GM12878 (cell line): ENCODE results near the gene IFT25. TPM values are rescaled to one million over a fixed set of nuclear protein-coding genes. Genes with fewer than 3 reads are reported as not detected.

Experiments used
- ATAC-seq: fragments of 200-7000 bp; cut with Tn5 transposase; 3 replicates; pipeline ENCODE4 v1.9.1; 2020; ENCODE audit warnings: mild to moderate bottlenecking, moderate library complexity
- BruUV-seq: library from RNA; stranded (reverse); fragments of 400-500 nt; replicated peaks from 2 replicates; lab custom pipeline; 2021; lab: Mats Ljungman, UMichigan
- CTCF ChIA-PET: fragments of 300-600 bp; sonication (Branson Sonifier 250); formaldehyde crosslinking; extraction: SDS; loops from one replicate; lab custom pipeline; 2021; ENCODE audit warnings: inconsistent platforms; lab: Yijun Ruan, JAX
- POLR2A ChIA-PET: fragments of 350-600 bp; formaldehyde crosslinking; extraction: SDS; loops from one replicate; lab custom pipeline; 2021; ENCODE audit warnings: inconsistent platforms; lab: Charles Lee
- RAD21 ChIA-PET: fragments of 300-600 bp; sonication (Branson Sonifier 250); formaldehyde crosslinking; loops from one replicate; lab custom pipeline; 2023; ENCODE audit warnings: antibody characterized with exemption; ENCODE audit not compliant: unreplicated experiment; lab: Charles Lee
- SMC1A ChIA-PET: fragments of 300-600 bp; sonication (Branson Sonifier 250); formaldehyde crosslinking; loops from one replicate; lab custom pipeline; 2023; ENCODE audit not compliant: unreplicated experiment, uncharacterized antibody; lab: Charles Lee
- DNase-seq: peaks from one replicate; pipeline ENCODE4 v3.0.0-alpha.2; 2011; ENCODE audit warnings: low read depth, low spot score
- FAIRE-seq: peaks from 3 replicates; lab custom pipeline; 2011; peaks lifted over from hg19 to GRCh38; lab: Jason Lieb, UNC
- H2AFZ ChIP-seq: 2 replicates; pipeline ENCODE4 v1.6.0; 2011; ENCODE audit warnings: low read depth, low read length, control low read depth; ENCODE audit not compliant: control insufficient read depth
- H3K27ac ChIP-seq: 2 replicates; pipeline ENCODE4 v1.5.1; 2011; ENCODE audit warnings: control low read depth; ENCODE audit not compliant: control insufficient read depth, insufficient read depth
- H3K27me3 ChIP-seq, 2 experiments: replicated peaks in 1 of 2; 2 replicates each; pipeline versions ENCODE4 v1.6.0 to v1.6.1; 2011; ENCODE audit warnings: low read length in 1 of 2; ENCODE audit not compliant: control insufficient read depth in 2 of 2, insufficient read depth in 2 of 2
- H3K36me3 ChIP-seq, 2 experiments: 2 replicates each; pipeline ENCODE4 v1.5.1; 2011; ENCODE audit warnings: low read length in 1 of 2; ENCODE audit not compliant: control insufficient read depth in 2 of 2, insufficient read depth in 2 of 2
- H3K4me1 ChIP-seq: 2 replicates; pipeline ENCODE4 v1.6.1; 2011; ENCODE audit warnings: mild to moderate bottlenecking, low read length, moderate library complexity, mixed read lengths; ENCODE audit not compliant: control insufficient read depth, insufficient read depth
- H3K4me2 ChIP-seq: 2 replicates; pipeline ENCODE4 v1.6.0; 2011; ENCODE audit warnings: control low read depth; ENCODE audit not compliant: control insufficient read depth, insufficient read depth
- H3K4me3 ChIP-seq: fragments of 200-600 bp; sonication (generic); 2 replicates; pipeline ENCODE4 v1.5.1; 2016
- H3K79me2 ChIP-seq: 2 replicates; pipeline ENCODE4 v1.6.0; 2011; ENCODE audit warnings: low read length; ENCODE audit not compliant: control insufficient read depth, insufficient read depth
- H3K9ac ChIP-seq: 2 replicates; pipeline ENCODE4 v1.8.0; 2011; ENCODE audit warnings: low read length, control low read depth, mixed read lengths; ENCODE audit not compliant: control insufficient read depth, insufficient read depth
- H3K9me3 ChIP-seq: replicated peaks from 3 replicates; pipeline ENCODE4 v1.5.1; 2011; ENCODE audit warnings: mild to moderate bottlenecking, low read length; ENCODE audit not compliant: control insufficient read depth, insufficient read depth
- H4K20me1 ChIP-seq: 2 replicates; pipeline ENCODE4 v1.6.0; 2011; ENCODE audit not compliant: control insufficient read depth, insufficient read depth
- BCL11A ChIP-seq: IDR thresholded peaks from 2 replicates; pipeline ENCODE4 v1.6.1; 2011; ENCODE audit warnings: low read depth, low read length
- CHD1 ChIP-seq: IDR thresholded peaks from 2 replicates; pipeline ENCODE4 v1.6.1; 2012; ENCODE audit warnings: low read depth, low read length, improper control_type of control experiment
- ETV6 ChIP-seq, 2 experiments: fragments of 450-650 bp in 1 of 2; IDR thresholded peaks in 1 of 2; conservative IDR thresholded peaks in 1 of 2; 2 replicates each; pipeline ENCODE4 v1.6.1; 2014; ENCODE audit warnings: antibody characterized with exemption in 1 of 2, borderline replicate concordance in 1 of 2, low read depth in 1 of 2, mild to moderate bottlenecking in 1 of 2, moderate library complexity in 1 of 2
- GATAD2B ChIP-seq: fragments of 450-650 bp; conservative IDR thresholded peaks from 2 replicates; pipeline ENCODE4 v1.6.1; 2017; ENCODE audit warnings: low read depth, mild to moderate bottlenecking, moderate library complexity
- MYB ChIP-seq: fragments of 150-350 bp; IDR thresholded peaks from 2 replicates; pipeline ENCODE4 v1.6.1; 2014; ENCODE audit warnings: mild to moderate bottlenecking, low read depth, low read length, borderline replicate concordance
- NFYB ChIP-seq: IDR thresholded peaks from 2 replicates; pipeline ENCODE4 v1.6.1; 2011; ENCODE audit warnings: low read depth, mild to moderate bottlenecking, low read length, improper control_type of control experiment, moderate library complexity; ENCODE audit not compliant: insufficient read depth
- PAX5 ChIP-seq: IDR thresholded peaks from 2 replicates; pipeline ENCODE4 v1.6.1; 2011; ENCODE audit warnings: low read depth, low read length, borderline replicate concordance
- SIN3A ChIP-seq: IDR thresholded peaks from 2 replicates; pipeline ENCODE4 v1.6.1; 2012; ENCODE audit warnings: low read depth, low read length, improper control_type of control experiment
- SIX5 ChIP-seq: IDR thresholded peaks from 2 replicates; pipeline ENCODE4 v1.6.1; 2011; ENCODE audit warnings: mild to moderate bottlenecking, low read depth, low read length, moderate library complexity; ENCODE audit not compliant: severe bottlenecking
- SP1 ChIP-seq: IDR thresholded peaks from one replicate; pipeline ENCODE4 v1.6.1; 2011; ENCODE audit warnings: low read depth, low read length
- SPI1 ChIP-seq: IDR thresholded peaks from 2 replicates; pipeline ENCODE4 v1.6.1; 2011; ENCODE audit warnings: low read depth, mild to moderate bottlenecking, low read length, moderate library complexity, borderline replicate concordance; ENCODE audit not compliant: insufficient read depth
- SUZ12 ChIP-seq: fragments of 200-600 bp; sonication (generic); IDR thresholded peaks from one replicate; pipeline ENCODE4 v1.6.1; 2018; ENCODE audit warnings: antibody characterized with exemption, mild to moderate bottlenecking; ENCODE audit not compliant: unreplicated experiment
- TCF3 ChIP-seq: IDR thresholded peaks from 2 replicates; pipeline ENCODE4 v1.6.1; 2012; ENCODE audit warnings: low read depth, mild to moderate bottlenecking, low read length, borderline replicate concordance; ENCODE audit not compliant: insufficient read depth
- WRNIP1 ChIP-seq: IDR thresholded peaks from 2 replicates; pipeline ENCODE4 v1.6.1; 2011; ENCODE audit warnings: low read depth, low read length, improper control_type of control experiment, borderline replicate concordance
- WGBS: methylation state at CpG from one replicate; pipeline ENCODE4 v1.1.6; 2016; ENCODE audit warnings: low lambda C conversion rate; ENCODE audit not compliant: insufficient replicate concordance, insufficient coverage; ENCODE audit errors: missing lambda C conversion rate; 5-methylcytosine and 5-hydroxymethylcytosine counted together
- in situ Hi-C: fragments of 300-500 bp; cut with MboI; formaldehyde crosslinking; loops from 9 replicates; pipeline ENCODE4 v1.14.3; 2018; ENCODE audit warnings: mixed read lengths
- intact Hi-C: fragments of 100-400 bp; cut with micrococcal nuclease; formaldehyde crosslinking; loops from one replicate; pipeline ENCODE4 v1.14.2; 2022; ENCODE audit not compliant: unreplicated experiment
- polyA plus RNA-seq, 11 experiments: library from polyadenylated mRNA; depleted of rRNA in 4 of 11; unstranded in 6 of 11; stranded (reverse) in 5 of 11; fragments of >200 nt; fragmentation: Nextera tagmentation in 4 of 11; fragmentation: Illumina TruSeq in 1 of 11; extraction: Ambion mirVana in 4 of 11; extraction: Trizol in 1 of 11; gene quantifications; 1 replicate in 1 of 11; 2 replicates in 10 of 11; pipeline versions ENCODE4 v1.2.1 to v1.2.3, GENCODE V29; 2011 to 2016; ENCODE audit warnings: inconsistent platforms in 2 of 11, missing spikeins in 2 of 11, low read depth in 1 of 11
- total RNA-seq, 4 experiments: library from RNA; depleted of rRNA in 3 of 4; stranded (reverse); fragments of >200 nt in 3 of 4; fragmentation: Illumina TruSeq in 1 of 4; extraction: Trizol in 1 of 4; gene quantifications; 2 replicates each; pipeline versions ENCODE4 v1.2.1 to v1.2.3, GENCODE V29; 2013 to 2021
- TF ChIP-seq, protein P1 (sequence below): fragments of 150-350 bp; IDR thresholded peaks from 2 replicates; pipeline ENCODE4 v1.6.1; 2016; ENCODE audit warnings: low read depth, low read length
- TF ChIP-seq, protein P2 (sequence below): fragments of 450-650 bp; IDR thresholded peaks from 2 replicates; pipeline ENCODE4 v1.6.1; 2017; ENCODE audit warnings: borderline replicate concordance

The IFT25 gene
- total and polyA plus RNA-seq, 10 of the 15 experiments (the other 5 are each of a cell fraction or from before 2014, with no cell fraction given), result 55.7 to 242 (median 131) TPM

DNA sequence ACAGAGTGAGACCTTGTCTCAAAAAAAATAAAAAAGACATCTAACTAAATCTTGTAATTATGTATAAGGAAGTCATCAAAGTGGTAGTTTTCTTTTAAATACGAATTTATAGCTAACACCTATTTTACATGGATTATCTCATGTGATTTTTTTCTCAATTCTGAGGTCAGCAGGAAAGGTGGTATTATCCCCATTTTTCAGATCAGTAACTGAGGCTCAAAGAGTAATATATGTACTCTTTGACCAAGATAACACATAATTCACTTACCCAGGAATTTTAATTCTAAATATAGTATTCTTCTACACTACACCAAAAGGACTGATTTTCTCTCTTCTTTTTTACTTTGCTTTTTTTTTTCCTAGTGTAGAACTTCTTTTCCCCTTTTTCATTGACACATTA lies 9.1 kb downstream of the IFT25 start:
- POLR2A ChIA-PET, result interaction anchor here (0.6 kb wide), 1 partner anchor 516 kb away, joined by 3 read pairs; no protein-coding TSS in a partner anchor

More for the DNA sequence above, 9.1 kb downstream of the IFT25 start:
- SMC1A ChIA-PET, result interaction anchor here (1.0 to 3.1 kb wide), 2 partner anchors 9 to 48 kb away, joined by 3 to 14 read pairs; partner anchors contain the start of gene IFT25
- in situ Hi-C loops, result no loop called here
- CTCF ChIA-PET, result interaction anchor here (1.0 to 1.6 kb wide), 2 partner anchors 12 to 533 kb away, joined by 3 read pairs; no protein-coding TSS in a partner anchor
- no peak for ATAC-seq
- Histone ChIP-seq H2AFZ (no peak overlapping the region), H3K4me1 (no peaks in the 10 kb centered on the region), H3K27me3 (no peaks in the 10 kb centered on the region), H3K79me2 (no peaks in the 10 kb centered on the region), H3K4me3 (no peak overlapping the region), H3K9ac (no peak overlapping the region), H3K27ac (no peak overlapping the region), H4K20me1 (no peaks in the 10 kb centered on the region), H3K36me3 (peaks cover 0 to 13% of the 10 kb centered on the region in 2 experiments; a peak in 1 of 4 replicates), H3K9me3 (peaks cover 12% of the 10 kb centered on the region), H3K4me2 (no peak overlapping the region)
- intact Hi-C loops, result no loop called here
- no TSS peak for BruUV-seq
- TF ChIP-seq GATAD2B (no peak), NFYB (no peak), SPI1 (no peak), MYB (no peak), TCF3 (no peak), BCL11A (no peak), WRNIP1 (no peak), SIN3A (no peak), SP1 (no peak), CHD1 (no peak), ETV6 (conservative IDR thresholded peaks at IDR 0.05 in 1 of 2, IDR thresholded peaks at IDR 0.05 in 1 of 2; ENCODE audit: borderline replicate concordance in 1 of 2, low read depth in 1 of 2) (no peak), SUZ12 (no peak), SIX5 (no peak), PAX5 (no peak)
- TF ChIP-seq, protein P1, sequence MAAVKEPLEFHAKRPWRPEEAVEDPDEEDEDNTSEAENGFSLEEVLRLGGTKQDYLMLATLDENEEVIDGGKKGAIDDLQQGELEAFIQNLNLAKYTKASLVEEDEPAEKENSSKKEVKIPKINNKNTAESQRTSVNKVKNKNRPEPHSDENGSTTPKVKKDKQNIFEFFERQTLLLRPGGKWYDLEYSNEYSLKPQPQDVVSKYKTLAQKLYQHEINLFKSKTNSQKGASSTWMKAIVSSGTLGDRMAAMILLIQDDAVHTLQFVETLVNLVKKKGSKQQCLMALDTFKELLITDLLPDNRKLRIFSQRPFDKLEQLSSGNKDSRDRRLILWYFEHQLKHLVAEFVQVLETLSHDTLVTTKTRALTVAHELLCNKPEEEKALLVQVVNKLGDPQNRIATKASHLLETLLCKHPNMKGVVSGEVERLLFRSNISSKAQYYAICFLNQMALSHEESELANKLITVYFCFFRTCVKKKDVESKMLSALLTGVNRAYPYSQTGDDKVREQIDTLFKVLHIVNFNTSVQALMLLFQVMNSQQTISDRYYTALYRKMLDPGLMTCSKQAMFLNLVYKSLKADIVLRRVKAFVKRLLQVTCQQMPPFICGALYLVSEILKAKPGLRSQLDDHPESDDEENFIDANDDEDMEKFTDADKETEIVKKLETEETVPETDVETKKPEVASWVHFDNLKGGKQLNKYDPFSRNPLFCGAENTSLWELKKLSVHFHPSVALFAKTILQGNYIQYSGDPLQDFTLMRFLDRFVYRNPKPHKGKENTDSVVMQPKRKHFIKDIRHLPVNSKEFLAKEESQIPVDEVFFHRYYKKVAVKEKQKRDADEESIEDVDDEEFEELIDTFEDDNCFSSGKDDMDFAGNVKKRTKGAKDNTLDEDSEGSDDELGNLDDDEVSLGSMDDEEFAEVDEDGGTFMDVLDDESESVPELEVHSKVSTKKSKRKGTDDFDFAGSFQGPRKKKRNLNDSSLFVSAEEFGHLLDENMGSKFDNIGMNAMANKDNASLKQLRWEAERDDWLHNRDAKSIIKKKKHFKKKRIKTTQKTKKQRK, result no peak
- TF ChIP-seq, protein P2, sequence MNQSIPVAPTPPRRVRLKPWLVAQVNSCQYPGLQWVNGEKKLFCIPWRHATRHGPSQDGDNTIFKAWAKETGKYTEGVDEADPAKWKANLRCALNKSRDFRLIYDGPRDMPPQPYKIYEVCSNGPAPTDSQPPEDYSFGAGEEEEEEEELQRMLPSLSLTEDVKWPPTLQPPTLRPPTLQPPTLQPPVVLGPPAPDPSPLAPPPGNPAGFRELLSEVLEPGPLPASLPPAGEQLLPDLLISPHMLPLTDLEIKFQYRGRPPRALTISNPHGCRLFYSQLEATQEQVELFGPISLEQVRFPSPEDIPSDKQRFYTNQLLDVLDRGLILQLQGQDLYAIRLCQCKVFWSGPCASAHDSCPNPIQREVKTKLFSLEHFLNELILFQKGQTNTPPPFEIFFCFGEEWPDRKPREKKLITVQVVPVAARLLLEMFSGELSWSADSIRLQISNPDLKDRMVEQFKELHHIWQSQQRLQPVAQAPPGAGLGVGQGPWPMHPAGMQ, result no peak
- 100% methylated on average over 1 of the region's 1 CpG for WGBS
- RAD21 ChIA-PET, result no interaction called here
- FAIRE-seq, result no peak
- DNase-seq, result no peak
